Choroid plexus epithelial cell (primary cell): Measurements from ENCODE around the gene REEP3.

Experiments used
- DNase-seq: peaks from one replicate; pipeline ENCODE4 v3.0.0-alpha.2; 2010; ENCODE audit warnings: low read depth
- H3K4me3 ChIP-seq: 2 replicates; pipeline ENCODE4 v1.5.1; 2011; ENCODE audit warnings: low read depth, mild to moderate bottlenecking, control low read depth, low read length, moderate library complexity
- CTCF ChIP-seq: conservative IDR thresholded peaks from 2 replicates; pipeline ENCODE4 v1.5.1; 2011; ENCODE audit warnings: low read depth, mild to moderate bottlenecking, control low read depth, inconsistent platforms, low read length, moderate library complexity

REEP3 gene

GRCh38 chr10:63630931-63631680 lies 109.9 kb downstream of the REEP3 start:
- no peak for TF ChIP-seq CTCF
- peak overlapping the region; percentile 69 for H3K4me3 ChIP-seq
- peak; percentile 94 for DNase-seq

GRCh38 chr10:63631991-63632390 lies 110.8 kb downstream of the REEP3 start:
- TF ChIP-seq CTCF = no peak
- no peak overlapping the region for H3K4me3 ChIP-seq
- DNase-seq = no peak

- DNase-seq = peak; percentile 67
- H3K4me3 ChIP-seq = no peak overlapping the region
- peak; percentile 70 for TF ChIP-seq CTCF
Observed at GRCh38 chr10:63633677-63634487, 112.7 kb downstream of the REEP3 start.

GRCh38 chr10:63634488-63635065 lies 113.4 kb downstream of the REEP3 start:
- TF ChIP-seq CTCF = no peak
- no peak overlapping the region for H3K4me3 ChIP-seq
- no peak for DNase-seq

- no peak overlapping the region for H3K4me3 ChIP-seq
- no peak for TF ChIP-seq CTCF
- DNase-seq = no peak
Observed at GRCh38 chr10:63636812-63637211, 115.6 kb downstream of the REEP3 start.

- H3K4me3 ChIP-seq = no peak overlapping the region
- TF ChIP-seq CTCF = no peak
- DNase-seq = no peak
Observed at GRCh38 chr10:63637901-63638327, 116.7 kb downstream of the REEP3 start.
